H54 (cell line): ENCODE measurements around the gene PISD.

Experiments
- DNase-seq: peaks from one replicate; pipeline ENCODE4 v3.0.0; 2011; ENCODE audit warnings: low spot score, mixed read lengths; ENCODE audit not compliant: insufficient read length
- FAIRE-seq: peaks from 3 replicates; lab custom pipeline; 2011; peaks lifted over from hg19 to GRCh38; lab: Jason Lieb, UNC
- POLR2A ChIP-seq: IDR thresholded peaks from 2 replicates; pipeline ENCODE4 v1.6.1; 2011; ENCODE audit warnings: low read depth, mild to moderate bottlenecking, low read length

The PISD gene

DNA sequence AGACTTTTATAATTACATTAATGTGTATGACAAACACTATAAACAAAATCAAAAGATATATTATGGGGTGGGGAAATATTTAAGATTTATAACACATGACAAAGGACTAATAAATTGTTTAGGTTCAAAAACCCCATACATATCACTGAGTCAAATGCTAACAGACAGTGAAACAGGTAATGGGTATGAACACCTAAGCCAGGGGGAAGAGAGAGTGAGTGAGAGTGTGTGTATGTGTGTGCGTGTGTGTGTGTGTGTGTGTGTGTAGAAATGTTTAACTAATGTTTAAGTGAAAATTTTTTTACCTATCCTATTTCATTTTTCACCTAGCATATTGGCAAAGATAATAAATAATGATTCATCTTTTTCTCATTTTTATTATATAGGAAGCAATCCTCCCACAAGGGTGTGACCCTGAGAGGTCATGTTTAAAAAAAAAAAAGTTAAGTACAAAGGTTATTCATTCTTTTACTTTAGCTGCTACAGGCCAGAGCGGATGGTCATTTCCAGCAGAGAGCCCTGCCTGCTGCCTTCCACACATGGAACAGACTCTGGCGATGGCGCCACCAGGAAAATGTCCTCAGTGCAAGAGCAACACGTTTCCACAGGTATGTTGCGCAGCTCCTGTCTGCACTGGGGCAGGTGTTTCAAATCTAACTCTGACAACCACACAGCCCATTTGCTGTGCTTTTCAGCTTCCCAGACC lies 72.9 kb downstream of the PISD start:
- DNase-seq: no peak
- TF ChIP-seq POLR2A: no peak
- FAIRE-seq: no peak

DNA sequence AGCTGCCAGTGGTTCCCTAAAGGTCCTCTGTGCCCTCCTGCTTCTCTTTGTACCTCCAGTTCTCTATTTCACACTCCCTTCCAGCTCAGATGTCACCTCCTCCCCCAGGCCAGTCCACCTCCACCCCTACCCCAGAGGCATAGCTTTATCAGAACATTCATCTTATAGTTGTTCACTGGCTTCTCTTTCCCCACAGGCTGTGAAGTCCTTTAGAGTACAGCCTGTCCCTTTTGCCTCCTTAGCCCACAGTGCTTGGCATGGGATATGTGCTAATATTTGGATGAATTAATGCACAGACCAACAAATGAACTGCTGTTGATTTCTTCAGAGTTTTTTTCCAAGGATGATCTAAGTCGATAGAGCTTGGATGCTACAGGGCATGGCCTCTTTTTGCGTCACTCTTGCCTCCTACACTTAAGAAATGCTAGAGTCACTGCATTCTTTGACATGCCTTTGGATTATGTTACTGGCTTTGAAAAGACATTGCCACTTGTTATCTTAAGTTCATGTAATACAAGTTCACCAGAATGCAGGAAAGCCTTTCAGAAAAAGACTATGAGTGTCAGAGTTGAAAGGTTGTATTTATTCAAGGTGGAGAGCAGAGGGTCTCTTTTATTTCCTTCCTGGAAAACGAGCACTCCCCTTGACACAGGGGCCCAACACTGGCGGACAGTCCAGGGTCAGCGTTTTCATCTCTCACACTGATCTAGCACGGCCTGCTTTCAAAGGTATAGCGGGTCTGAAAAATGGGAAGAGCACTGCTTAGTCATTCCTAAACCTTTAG lies 75.7 kb downstream of the PISD start:
- no peak for FAIRE-seq
- no peak for DNase-seq
- TF ChIP-seq POLR2A: no peak

GRCh38 chr22:31585161-31585859 lies 76.7 kb downstream of the PISD start:
- FAIRE-seq: no peak
- no peak for TF ChIP-seq POLR2A
- no peak for DNase-seq

- TF ChIP-seq POLR2A: no peak
- no peak for FAIRE-seq
- DNase-seq: no peak
Measured at GRCh38 chr22:31584804-31585160, 77.2 kb downstream of the PISD start.

DNA sequence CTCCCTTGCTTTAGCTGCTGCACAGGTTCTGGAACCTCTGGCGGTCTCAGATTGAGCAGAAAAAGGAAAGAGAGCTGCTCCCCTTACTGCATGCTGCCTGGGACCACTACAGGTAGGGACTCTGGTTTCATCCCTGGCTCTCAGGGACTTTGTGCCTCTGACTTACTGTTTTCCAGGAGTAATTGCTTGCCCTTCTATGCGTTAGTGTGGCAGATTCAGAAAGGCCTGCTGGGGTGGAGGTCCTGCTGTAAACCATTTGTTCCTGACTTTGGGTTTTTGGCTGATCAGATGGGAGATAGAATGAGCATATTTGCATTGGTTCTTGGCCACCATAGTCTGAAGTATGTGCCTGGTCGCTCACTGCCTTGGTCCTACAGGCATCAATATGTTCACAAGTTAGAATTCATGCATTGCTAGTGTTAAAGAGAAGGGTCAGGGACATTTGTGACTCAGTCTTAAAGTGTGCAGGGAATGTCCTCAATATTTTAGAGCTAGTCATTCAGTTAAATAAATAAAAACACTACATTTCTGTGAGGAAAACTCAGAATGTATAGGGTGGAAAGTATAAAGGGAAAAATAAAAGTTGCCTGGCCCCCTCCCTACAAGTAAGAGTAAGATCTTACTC lies 78.0 kb downstream of the PISD start:
- DNase-seq (peak; percentile 28), FAIRE-seq (peak; percentile 52)
- no peak for TF ChIP-seq POLR2A

GRCh38 chr22:31579835-31580242 lies 82.2 kb downstream of the PISD start:
- FAIRE-seq (no peak), DNase-seq (no peak)
- TF ChIP-seq POLR2A: no peak

DNA sequence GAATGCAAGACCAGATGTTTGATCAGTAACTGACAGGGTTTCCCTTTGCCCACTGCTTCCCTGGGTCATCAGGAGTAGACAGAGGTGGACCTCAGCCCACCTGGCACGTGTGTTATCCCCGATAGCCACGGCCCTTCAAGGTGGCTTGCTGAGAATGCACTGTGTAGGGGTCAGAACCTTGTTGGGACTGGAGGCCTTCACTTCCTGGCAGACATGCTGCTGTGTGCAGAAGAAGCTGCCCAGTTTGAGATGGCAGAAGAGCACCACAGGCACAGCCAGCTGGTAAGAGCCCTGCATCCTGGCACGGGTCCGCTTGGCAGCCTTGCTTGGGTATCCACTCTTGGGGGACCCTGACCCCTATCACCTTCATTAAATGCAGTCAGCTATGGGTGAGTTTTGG lies 83.8 kb downstream of the PISD start:
- no peak for TF ChIP-seq POLR2A
- DNase-seq (no peak), FAIRE-seq (no peak)

DNA sequence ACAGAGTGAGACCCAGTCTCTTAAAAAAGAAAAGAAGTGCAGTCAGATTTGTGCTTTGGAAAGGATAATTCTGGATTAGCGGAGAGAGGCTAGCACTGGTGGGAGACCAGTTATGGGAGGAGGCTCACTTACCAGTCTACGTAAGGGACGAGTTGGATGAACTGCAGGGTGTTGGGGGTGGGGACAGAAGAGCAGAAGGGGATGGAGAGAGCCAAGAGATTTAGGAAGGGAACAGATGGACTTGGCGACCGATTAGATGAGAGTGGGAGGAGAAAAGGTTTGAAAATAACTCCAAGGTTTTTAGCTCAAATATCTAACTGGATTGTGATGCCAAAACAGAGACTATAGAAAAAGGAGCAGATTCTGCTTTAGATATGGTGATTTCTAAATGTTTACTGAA lies 84.3 kb downstream of the PISD start:
- DNase-seq: no peak
- no peak for FAIRE-seq
- TF ChIP-seq POLR2A: no peak

DNA sequence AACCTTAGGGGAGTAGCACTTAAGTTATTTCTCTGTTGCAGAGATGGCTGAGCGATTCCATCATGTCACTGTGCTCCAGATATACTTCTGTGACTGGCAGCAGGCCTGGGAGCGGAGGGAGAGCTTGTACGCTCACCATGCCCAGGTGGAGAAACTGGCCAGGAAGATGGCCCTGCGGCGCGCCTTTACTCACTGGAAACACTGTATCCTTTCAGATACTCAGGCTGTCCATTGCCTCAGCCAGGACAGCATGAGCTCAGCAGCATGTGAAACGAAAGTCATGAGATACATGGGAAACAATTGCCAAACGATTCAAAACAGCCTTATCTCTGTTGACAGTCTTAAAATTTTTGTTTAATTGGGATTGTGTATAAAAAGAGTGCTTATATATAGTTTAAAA lies 86.8 kb downstream of the PISD start:
- no peak for FAIRE-seq
- no peak for TF ChIP-seq POLR2A

GRCh38 chr22:31574055-31574670 lies 87.9 kb downstream of the PISD start:
- no peak for FAIRE-seq
- TF ChIP-seq POLR2A: no peak
- DNase-seq: no peak

More for the DNA sequence above, 86.8 kb downstream of the PISD start:
- no peak for DNase-seq

GRCh38 chr22:31572939-31573338 lies 89.1 kb downstream of the PISD start:
- FAIRE-seq (no peak), DNase-seq (no peak)
- no peak for TF ChIP-seq POLR2A

DNA sequence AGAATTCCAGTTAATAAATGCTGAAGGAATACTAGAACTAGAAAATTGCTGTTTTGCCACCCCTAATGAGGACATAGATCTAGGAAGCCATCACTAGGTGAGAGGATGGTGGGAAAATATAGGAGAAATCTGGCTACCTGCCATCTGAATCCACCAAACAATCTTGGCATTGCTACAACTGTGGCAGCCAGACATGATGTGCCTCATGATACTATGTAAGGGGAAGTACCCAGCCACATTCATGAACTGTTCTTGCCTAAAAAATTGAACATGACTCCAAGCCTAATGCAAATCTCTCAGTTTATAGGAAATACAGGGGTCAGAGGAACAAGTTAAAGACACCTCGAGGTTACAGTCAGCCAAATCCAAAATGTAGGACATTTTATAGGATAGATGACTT lies 92.9 kb downstream of the PISD start:
- TF ChIP-seq POLR2A: no peak
- DNase-seq (no peak), FAIRE-seq (no peak)
